DOHH2 (cell line): Measurements from ENCODE around the gene C2CD4D.

Experiments
- EZH2phosphoT487 ChIP-seq: fragments of 200-600 bp; sonication (generic); IDR thresholded peaks from 2 replicates; pipeline ENCODE4 v1.6.1; 2017; ENCODE audit warnings: borderline replicate concordance, mild to moderate bottlenecking, antibody characterized with exemption, low read length, moderate library complexity, mixed read lengths
- TF ChIP-seq, protein P1 (sequence below): fragments of 200-600 bp; sonication (generic); IDR thresholded peaks from one replicate; pipeline ENCODE4 v1.5.1; 2014; ENCODE audit warnings: antibody characterized with exemption, mild to moderate bottlenecking, low read depth, low read length; ENCODE audit not compliant: poor library complexity, severe bottlenecking

GRCh38 chr1:151860504-151861187 is 21.0 kb upstream of the C2CD4D start:
- TF ChIP-seq, protein P1, sequence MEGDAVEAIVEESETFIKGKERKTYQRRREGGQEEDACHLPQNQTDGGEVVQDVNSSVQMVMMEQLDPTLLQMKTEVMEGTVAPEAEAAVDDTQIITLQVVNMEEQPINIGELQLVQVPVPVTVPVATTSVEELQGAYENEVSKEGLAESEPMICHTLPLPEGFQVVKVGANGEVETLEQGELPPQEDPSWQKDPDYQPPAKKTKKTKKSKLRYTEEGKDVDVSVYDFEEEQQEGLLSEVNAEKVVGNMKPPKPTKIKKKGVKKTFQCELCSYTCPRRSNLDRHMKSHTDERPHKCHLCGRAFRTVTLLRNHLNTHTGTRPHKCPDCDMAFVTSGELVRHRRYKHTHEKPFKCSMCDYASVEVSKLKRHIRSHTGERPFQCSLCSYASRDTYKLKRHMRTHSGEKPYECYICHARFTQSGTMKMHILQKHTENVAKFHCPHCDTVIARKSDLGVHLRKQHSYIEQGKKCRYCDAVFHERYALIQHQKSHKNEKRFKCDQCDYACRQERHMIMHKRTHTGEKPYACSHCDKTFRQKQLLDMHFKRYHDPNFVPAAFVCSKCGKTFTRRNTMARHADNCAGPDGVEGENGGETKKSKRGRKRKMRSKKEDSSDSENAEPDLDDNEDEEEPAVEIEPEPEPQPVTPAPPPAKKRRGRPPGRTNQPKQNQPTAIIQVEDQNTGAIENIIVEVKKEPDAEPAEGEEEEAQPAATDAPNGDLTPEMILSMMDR = no peak
- no peak for TF ChIP-seq EZH2phosphoT487
